Thoracic aorta (tissue), 2 donors: ENCODE data around the gene CRAMP1. TPM values are rescaled to one million over a fixed set of nuclear protein-coding genes. Genes with fewer than 3 reads are reported as not detected.
A peak's percentile ranks its signal among the peaks of the same experiment; 100 is the strongest.
"Not testable (repeated sequence)": the region's sequence is repeated elsewhere in the genome, so short reads cannot be mapped to it uniquely, and the experiment has no call there.

ENCODE experiments used
- ATAC-seq: fragments of 150-250 bp; one replicate; pipeline ENCODE4 v1.8.0; 2017; ENCODE audit warnings: low read depth; ENCODE audit not compliant: insufficient number of reproducible peaks, low FRiP score
- DNase-seq: peaks from one replicate; pipeline ENCODE4 v3.0.0-alpha.2; 2020; ENCODE audit warnings: low spot score
- H3K27ac ChIP-seq, 2 donors: fragments of 200-600 bp; sonication (generic); 1 replicate in 1 of 2; 2 replicates in 1 of 2; pipeline ENCODE4 v1.5.1; 2016; ENCODE audit warnings: mild to moderate bottlenecking in 2 of 2, moderate library complexity in 2 of 2
- H3K27me3 ChIP-seq: fragments of 200-600 bp; sonication (generic); replicated peaks from 2 replicates; pipeline ENCODE4 v1.6.0; 2016; ENCODE audit warnings: mild to moderate bottlenecking; ENCODE audit not compliant: insufficient read depth
- H3K36me3 ChIP-seq: fragments of 200-600 bp; sonication (generic); one replicate; pipeline ENCODE4 v1.5.1; 2016
- H3K4me1 ChIP-seq, 2 donors: fragments of 200-600 bp; sonication (generic); 1 replicate in 1 of 2; 2 replicates in 1 of 2; pipeline versions ENCODE4 v1.5.1 to v1.6.0; 2016; ENCODE audit warnings: low read depth in 2 of 2, mild to moderate bottlenecking in 1 of 2; ENCODE audit not compliant: control insufficient read depth in 1 of 2
- H3K4me3 ChIP-seq: fragments of 200-600 bp; sonication (generic); 2 replicates; pipeline ENCODE4 v1.5.1; 2016; ENCODE audit warnings: mild to moderate bottlenecking
- H3K9me3 ChIP-seq: fragments of 200-600 bp; sonication (generic); 2 replicates; pipeline ENCODE4 v1.5.1; 2016
- total RNA-seq, 2 donors: library from RNA; depleted of rRNA; stranded (reverse); fragments of >200 nt; gene quantifications; one replicate each; pipeline versions ENCODE4 v1.1.0 to v1.2.3, GENCODE V29; 2016
- TF ChIP-seq, protein P1 (sequence below): fragments of 200-600 bp; sonication (generic); IDR thresholded peaks from one replicate; pipeline ENCODE4 v1.5.1; 2019; ENCODE audit warnings: antibody characterized with exemption

Gene CRAMP1
- total RNA-seq, 2 donors from 2014 or later, result 15.0 to 21.4 TPM

- Histone ChIP-seq H3K27ac (peak overlapping the region in 1 of 2 donors; percentile 15), H3K36me3 (peaks cover 13% of the 10 kb centered on the region), H3K27me3 (no peaks in the 10 kb centered on the region), H3K9me3 (no peaks in the 10 kb centered on the region), H3K4me1 (peaks cover 0 to 15% of the 10 kb centered on the region in 2 donors), H3K4me3 (no peak overlapping the region)
- DNase-seq (no peak), ATAC-seq (no peak)
- TF ChIP-seq, protein P1, sequence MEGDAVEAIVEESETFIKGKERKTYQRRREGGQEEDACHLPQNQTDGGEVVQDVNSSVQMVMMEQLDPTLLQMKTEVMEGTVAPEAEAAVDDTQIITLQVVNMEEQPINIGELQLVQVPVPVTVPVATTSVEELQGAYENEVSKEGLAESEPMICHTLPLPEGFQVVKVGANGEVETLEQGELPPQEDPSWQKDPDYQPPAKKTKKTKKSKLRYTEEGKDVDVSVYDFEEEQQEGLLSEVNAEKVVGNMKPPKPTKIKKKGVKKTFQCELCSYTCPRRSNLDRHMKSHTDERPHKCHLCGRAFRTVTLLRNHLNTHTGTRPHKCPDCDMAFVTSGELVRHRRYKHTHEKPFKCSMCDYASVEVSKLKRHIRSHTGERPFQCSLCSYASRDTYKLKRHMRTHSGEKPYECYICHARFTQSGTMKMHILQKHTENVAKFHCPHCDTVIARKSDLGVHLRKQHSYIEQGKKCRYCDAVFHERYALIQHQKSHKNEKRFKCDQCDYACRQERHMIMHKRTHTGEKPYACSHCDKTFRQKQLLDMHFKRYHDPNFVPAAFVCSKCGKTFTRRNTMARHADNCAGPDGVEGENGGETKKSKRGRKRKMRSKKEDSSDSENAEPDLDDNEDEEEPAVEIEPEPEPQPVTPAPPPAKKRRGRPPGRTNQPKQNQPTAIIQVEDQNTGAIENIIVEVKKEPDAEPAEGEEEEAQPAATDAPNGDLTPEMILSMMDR, result no peak
Measured at GRCh38 chr16:1701216-1701878, 89.2 kb downstream of the CRAMP1 start.

DNA sequence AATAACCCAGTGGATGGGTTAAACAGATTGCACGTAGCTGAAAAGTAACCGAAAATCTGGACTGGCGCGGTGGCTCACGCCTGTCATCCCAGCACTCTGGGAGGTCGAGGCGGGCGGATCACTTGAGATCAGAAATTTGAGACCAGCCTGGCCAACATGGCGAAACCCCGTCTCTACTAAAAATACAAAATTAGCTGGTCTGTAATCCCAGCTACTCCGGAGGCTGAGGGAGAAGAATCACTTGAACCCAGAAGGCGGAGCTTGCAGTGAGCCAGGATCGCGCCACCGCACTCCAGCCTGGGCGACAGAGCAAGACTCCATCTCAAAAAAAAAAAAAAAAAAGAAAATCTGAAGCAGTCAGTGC lies 93.1 kb downstream of the CRAMP1 start:
- not testable (repeated sequence) for H3K27me3 ChIP-seq, DNase-seq, H3K9me3 ChIP-seq, H3K36me3 ChIP-seq
- ATAC-seq, result peak; percentile 21
- Histone ChIP-seq H3K4me3 (peak overlapping the region; percentile 81), H3K27ac (peak overlapping the region; percentile 95 to 96), H3K4me1 (peaks cover 10 to 36% of the 10 kb centered on the region in 2 donors)

GRCh38 chr16:1705688-1706385 lies 93.7 kb downstream of the CRAMP1 start, which contains the start of gene MAPK8IP3:
Gene MAPK8IP3 (plus strand): TSS chr16:1706195. CDS start chr16:1706340, 145 bp downstream.
- TF ChIP-seq, protein P1, result peak; percentile 90
- H3K27me3 ChIP-seq, result no peaks in the 10 kb centered on the region
- peak; percentile 35 for DNase-seq
- H3K4me3 ChIP-seq, result peak within 1 kb of the TSS; percentile 81
- H3K4me1 ChIP-seq, result peaks cover 10 to 36% of the 10 kb centered on the region in 2 donors
- H3K27ac ChIP-seq, result peak within 1 kb of the TSS; percentile 95 to 96
- ATAC-seq, result peak; percentile 90
- no peaks in the 10 kb centered on the region for H3K36me3 ChIP-seq
- no peaks in the 10 kb centered on the region for H3K9me3 ChIP-seq

- H3K4me1 ChIP-seq, result peaks cover 10 to 31% of the 10 kb centered on the region in 2 donors
- peak overlapping the region; percentile 95 to 96 for H3K27ac ChIP-seq
- no peaks in the 10 kb centered on the region for H3K36me3 ChIP-seq
- TF ChIP-seq, protein P1, result no peak
- ATAC-seq (peak; percentile 18), DNase-seq (no peak)
- H3K27me3 ChIP-seq, result no peaks in the 10 kb centered on the region
- peak overlapping the region; percentile 81 for H3K4me3 ChIP-seq
- H3K9me3 ChIP-seq, result no peaks in the 10 kb centered on the region
Measured at GRCh38 chr16:1706386-1707192, 94.4 kb downstream of the CRAMP1 start.

GRCh38 chr16:1707193-1707790 lies 95.1 kb downstream of the CRAMP1 start:
- Histone ChIP-seq H3K4me1 (peaks cover 10 to 30% of the 10 kb centered on the region in 2 donors), H3K27ac (peak overlapping the region; percentile 55 to 96)
- no peak for DNase-seq

More at GRCh38 chr16:1707193-1707790, 95.1 kb downstream of the CRAMP1 start:
- no peaks in the 10 kb centered on the region for H3K27me3 ChIP-seq
- H3K9me3 ChIP-seq, result no peaks in the 10 kb centered on the region
- TF ChIP-seq, protein P1, result no peak
- no peak for ATAC-seq
- peak overlapping the region; percentile 81 for H3K4me3 ChIP-seq
- no peaks in the 10 kb centered on the region for H3K36me3 ChIP-seq
